HTR-8/SVneo (cell line): ENCODE results near the gene LDLRAD1.
"Not testable (repeated sequence)": the region's sequence is repeated elsewhere in the genome, so short reads cannot be mapped to it uniquely, and the experiment has no call there.

Source experiments
- DNase-seq: peaks from one replicate; pipeline ENCODE4 v3.0.0; 2011; ENCODE audit warnings: low spot score, mixed read lengths; ENCODE audit not compliant: insufficient read length
- FAIRE-seq: peaks from 2 replicates; lab custom pipeline; 2011; peaks lifted over from hg19 to GRCh38; lab: Jason Lieb, UNC

The LDLRAD1 gene

GRCh38 chr1:53995683-53996082 lies 22.3 kb downstream of the LDLRAD1 start:
- DNase-seq (no peak), FAIRE-seq (no peak)

GRCh38 chr1:53994516-53994915 lies 23.5 kb downstream of the LDLRAD1 start:
- FAIRE-seq, result not testable (repeated sequence)

GRCh38 chr1:53992085-53992874 lies 25.7 kb downstream of the LDLRAD1 start:
- DNase-seq (no peak), FAIRE-seq (no peak)

More at GRCh38 chr1:53994516-53994915, 23.5 kb downstream of the LDLRAD1 start:
- not testable (repeated sequence) for DNase-seq

- DNase-seq (no peak), FAIRE-seq (peak; percentile 9)
Measured at GRCh38 chr1:53987880-53988279, 30.1 kb downstream of the LDLRAD1 start.

- DNase-seq (no peak), FAIRE-seq (no peak)
Measured at GRCh38 chr1:53986458-53986857, 31.5 kb downstream of the LDLRAD1 start.

GRCh38 chr1:53984726-53985125 lies 33.3 kb downstream of the LDLRAD1 start:
- FAIRE-seq (no peak), DNase-seq (no peak)

GRCh38 chr1:53982763-53983104 lies 35.3 kb downstream of the LDLRAD1 start:
- DNase-seq, result no peak

GRCh38 chr1:53982034-53982762 lies 35.8 kb downstream of the LDLRAD1 start:
- FAIRE-seq (no peak), DNase-seq (peak; percentile 28)

More at GRCh38 chr1:53982763-53983104, 35.3 kb downstream of the LDLRAD1 start:
- FAIRE-seq, result no peak

- DNase-seq (no peak), FAIRE-seq (no peak)
Measured at GRCh38 chr1:53981220-53981619, 36.8 kb downstream of the LDLRAD1 start.

- FAIRE-seq (no peak), DNase-seq (no peak)
Measured at GRCh38 chr1:53979712-53980450, 38.1 kb downstream of the LDLRAD1 start.

- DNase-seq, result no peak
- FAIRE-seq, result no peak
Measured at GRCh38 chr1:53975861-53976260, 42.1 kb downstream of the LDLRAD1 start.

GRCh38 chr1:53971718-53972117 lies 46.3 kb downstream of the LDLRAD1 start:
- no peak for DNase-seq
- FAIRE-seq, result no peak

GRCh38 chr1:53969323-53969722 lies 48.7 kb downstream of the LDLRAD1 start:
- DNase-seq, FAIRE-seq: not testable (repeated sequence)

- no peak for DNase-seq
- FAIRE-seq, result no peak
Measured at GRCh38 chr1:53968125-53968513, 49.9 kb downstream of the LDLRAD1 start.

- FAIRE-seq (no peak), DNase-seq (no peak)
Measured at GRCh38 chr1:53967409-53968124, 50.4 kb downstream of the LDLRAD1 start.

GRCh38 chr1:53966794-53967193 lies 51.2 kb downstream of the LDLRAD1 start:
- DNase-seq, result no peak

GRCh38 chr1:53964109-53964508 lies 53.9 kb downstream of the LDLRAD1 start:
- FAIRE-seq, result no peak
- no peak for DNase-seq

More at GRCh38 chr1:53966794-53967193, 51.2 kb downstream of the LDLRAD1 start:
- no peak for FAIRE-seq

GRCh38 chr1:53963460-53963859 lies 54.5 kb downstream of the LDLRAD1 start:
- FAIRE-seq (no peak), DNase-seq (no peak)

- DNase-seq (no peak), FAIRE-seq (no peak)
Measured at GRCh38 chr1:53962395-53962794, 55.6 kb downstream of the LDLRAD1 start.

GRCh38 chr1:53959664-53960250 lies 58.2 kb downstream of the LDLRAD1 start:
- no peak for FAIRE-seq
- no peak for DNase-seq
